ENCODE results near the gene PANX2.

PANX2 gene

DNA sequence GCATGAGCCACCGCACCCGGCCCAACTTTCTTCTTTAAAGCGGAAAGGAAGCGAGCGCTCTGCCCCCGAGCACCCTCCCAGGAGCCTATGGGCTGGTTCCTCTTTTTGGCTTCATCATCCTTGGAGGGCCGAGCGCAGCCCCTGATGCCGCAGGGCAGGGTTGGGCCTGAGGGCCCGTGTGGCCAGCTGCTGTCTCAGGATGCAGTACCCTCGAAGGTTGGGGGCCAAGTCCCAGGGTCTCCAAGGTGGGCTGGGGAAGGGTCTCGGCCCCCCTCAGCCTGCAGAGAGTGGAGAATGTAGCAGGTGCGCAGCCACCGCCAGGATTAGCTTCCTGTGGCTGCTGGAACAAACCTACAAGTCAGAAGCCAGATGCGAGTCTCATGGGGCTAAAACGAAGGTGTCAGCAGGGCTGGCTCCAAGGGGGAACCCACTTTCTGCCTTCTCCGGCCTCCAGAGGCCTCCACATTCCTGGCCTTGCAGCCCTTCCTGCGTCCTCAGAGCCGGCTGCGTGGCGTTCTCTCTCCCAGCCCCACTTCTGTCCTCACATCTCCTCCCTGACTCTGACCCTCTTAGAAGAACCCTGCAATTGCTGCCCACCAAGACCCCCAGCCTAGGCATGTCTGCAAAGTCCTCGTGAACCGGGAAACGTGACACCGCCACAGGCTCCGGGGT is 2.9 kb downstream of the PANX2 start:
- H3K4me3 ChIP-seq (ENCODE audit: low read depth, low read length) = no peak overlapping the region
- TF ChIP-seq, protein P1, sequence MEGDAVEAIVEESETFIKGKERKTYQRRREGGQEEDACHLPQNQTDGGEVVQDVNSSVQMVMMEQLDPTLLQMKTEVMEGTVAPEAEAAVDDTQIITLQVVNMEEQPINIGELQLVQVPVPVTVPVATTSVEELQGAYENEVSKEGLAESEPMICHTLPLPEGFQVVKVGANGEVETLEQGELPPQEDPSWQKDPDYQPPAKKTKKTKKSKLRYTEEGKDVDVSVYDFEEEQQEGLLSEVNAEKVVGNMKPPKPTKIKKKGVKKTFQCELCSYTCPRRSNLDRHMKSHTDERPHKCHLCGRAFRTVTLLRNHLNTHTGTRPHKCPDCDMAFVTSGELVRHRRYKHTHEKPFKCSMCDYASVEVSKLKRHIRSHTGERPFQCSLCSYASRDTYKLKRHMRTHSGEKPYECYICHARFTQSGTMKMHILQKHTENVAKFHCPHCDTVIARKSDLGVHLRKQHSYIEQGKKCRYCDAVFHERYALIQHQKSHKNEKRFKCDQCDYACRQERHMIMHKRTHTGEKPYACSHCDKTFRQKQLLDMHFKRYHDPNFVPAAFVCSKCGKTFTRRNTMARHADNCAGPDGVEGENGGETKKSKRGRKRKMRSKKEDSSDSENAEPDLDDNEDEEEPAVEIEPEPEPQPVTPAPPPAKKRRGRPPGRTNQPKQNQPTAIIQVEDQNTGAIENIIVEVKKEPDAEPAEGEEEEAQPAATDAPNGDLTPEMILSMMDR (IDR thresholded peaks at IDR 0.05; ENCODE audit: low read depth, low read length, missing control alignments) = no peak
- no peak for DNase-seq (ENCODE audit: low read depth)

DNA sequence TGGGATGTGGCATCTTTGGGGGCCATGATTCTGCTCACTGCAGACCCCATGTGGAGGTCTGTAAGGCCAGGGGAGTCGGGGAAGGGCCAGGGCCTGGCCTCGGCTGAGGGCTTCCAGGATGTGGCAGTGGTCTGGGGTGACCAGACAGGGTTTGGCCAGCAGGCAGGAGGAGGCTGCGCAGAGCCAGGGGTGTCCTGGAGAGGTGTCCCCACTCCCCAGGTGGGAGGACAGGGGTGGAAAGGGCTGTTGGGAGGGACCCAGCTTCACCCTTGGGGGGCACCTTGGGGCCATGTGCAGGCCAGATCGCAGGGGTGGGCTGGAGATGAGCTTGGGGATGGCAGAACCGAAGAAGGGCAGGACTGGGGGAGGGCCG is 3.4 kb downstream of the PANX2 start:
- H3K4me3 ChIP-seq (ENCODE audit: low read depth, low read length) = no peak overlapping the region
- no peak for DNase-seq (ENCODE audit: low read depth)
- TF ChIP-seq, protein P1 (IDR thresholded peaks at IDR 0.05; ENCODE audit: low read depth, low read length, missing control alignments) = no peak

DNA sequence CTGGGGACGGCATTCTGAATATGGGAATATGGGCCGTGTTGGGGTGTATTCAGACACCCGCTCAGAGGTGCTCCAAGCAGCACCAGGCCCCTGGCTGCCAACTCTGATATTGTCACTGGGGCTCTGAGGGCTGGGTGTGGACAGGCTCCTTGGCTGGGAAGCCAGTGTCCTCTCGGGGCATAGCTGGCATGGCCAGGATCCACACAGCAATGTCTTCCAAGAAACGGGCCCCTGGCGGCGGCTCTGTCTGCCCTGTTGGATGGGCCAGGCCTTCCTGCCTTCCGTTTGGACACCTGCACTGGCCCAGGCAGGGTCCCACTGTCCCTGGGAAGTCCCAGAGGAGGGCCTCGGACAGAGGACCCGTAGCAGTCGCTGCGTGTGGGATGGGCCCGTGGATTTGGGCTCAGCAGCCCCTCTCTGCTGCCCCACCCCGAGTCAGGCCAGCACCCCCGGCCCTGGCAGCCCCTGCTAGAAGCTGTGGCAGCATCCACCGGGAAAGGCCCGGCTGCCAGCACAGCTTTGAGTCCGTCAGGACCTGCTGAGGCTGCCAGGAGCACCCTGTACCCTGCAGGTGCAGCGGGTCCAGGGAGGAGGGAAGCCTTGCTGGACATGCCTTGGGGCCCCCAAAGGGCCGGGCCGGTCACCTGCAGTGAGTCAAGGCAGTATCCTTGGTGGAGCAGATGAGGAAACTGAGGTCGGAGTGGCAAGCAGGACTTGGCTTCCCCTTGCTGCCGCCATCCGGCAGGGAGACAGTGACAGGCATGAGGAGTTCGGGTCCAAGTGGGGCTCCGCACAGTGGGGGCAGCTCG is 4.1 kb downstream of the PANX2 start:
- TF ChIP-seq, protein P1 (IDR thresholded peaks at IDR 0.05; ENCODE audit: low read depth, low read length, missing control alignments) = no peak
- no peak overlapping the region for H3K4me3 ChIP-seq (ENCODE audit: low read depth, low read length)
- no peak for DNase-seq (ENCODE audit: low read depth)

DNA sequence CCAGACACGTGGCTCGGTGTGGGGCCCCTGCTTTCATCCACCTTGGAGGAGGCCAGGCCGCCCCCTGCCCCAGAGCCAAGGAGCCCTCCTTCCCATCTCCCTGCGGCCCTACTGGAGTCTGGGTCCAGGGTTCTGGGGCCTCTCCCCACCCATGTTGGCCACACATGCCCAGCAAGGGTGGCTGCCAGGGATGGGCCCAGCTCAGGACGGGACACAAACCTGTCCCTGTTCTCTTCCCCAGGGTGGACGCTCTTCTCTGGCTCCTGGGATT is 4.6 kb downstream of the PANX2 start:
- TF ChIP-seq, protein P1 (IDR thresholded peaks at IDR 0.05; ENCODE audit: low read depth, low read length, missing control alignments) = no peak
- no peak for DNase-seq (ENCODE audit: low read depth)
- H3K4me3 ChIP-seq (ENCODE audit: low read depth, low read length) = no peak overlapping the region

DNA sequence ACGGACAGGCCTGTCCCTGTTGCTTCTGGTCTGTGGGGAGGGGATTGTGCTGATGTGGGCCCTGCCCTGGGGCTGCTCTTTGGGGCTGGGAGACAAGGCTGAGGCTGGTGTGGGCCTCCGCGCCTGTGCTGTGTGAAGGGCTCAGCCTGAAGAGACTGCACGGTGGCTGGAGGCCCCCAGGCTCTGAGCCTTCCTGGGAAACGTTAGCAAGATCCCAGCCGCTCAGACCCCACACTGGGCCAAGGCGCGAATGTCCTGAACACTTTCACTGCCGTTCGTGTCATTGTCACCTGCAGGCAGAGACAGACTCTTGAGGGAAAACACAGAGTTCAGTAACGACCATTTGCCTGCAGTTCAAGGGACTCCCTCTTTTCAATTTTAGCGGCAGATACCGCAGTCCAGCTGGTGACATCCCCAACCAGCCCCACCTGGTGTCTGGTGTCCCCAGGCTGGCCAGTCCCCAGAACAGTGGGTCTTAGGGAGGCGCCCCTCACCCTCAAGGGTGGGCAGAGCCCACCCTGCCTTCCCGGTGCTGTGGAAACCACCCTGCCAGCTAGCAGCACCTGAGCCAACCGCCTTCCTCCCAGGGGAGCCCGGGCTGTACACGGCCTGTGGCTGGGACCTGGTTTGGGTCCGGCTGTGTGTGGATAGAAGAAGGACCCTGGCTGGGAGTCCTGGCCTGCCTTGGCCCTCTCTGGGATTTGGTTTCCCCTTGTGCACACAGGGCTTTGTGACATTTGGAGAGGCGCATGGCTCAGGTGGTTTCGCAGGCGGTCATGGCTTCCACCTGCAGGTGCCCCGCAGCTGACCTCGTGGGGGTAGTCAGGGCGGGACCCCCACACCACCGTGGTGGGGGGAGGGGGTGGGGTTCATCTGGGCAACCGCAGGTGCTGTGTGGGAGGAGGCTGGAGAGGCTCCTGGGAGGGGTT is 5.7 kb downstream of the PANX2 start:
- TF ChIP-seq, protein P1 (IDR thresholded peaks at IDR 0.05; ENCODE audit: low read depth, low read length, missing control alignments) = no peak
- DNase-seq (ENCODE audit: low read depth) = no peak
- H3K4me3 ChIP-seq (ENCODE audit: low read depth, low read length) = no peak overlapping the region

DNA sequence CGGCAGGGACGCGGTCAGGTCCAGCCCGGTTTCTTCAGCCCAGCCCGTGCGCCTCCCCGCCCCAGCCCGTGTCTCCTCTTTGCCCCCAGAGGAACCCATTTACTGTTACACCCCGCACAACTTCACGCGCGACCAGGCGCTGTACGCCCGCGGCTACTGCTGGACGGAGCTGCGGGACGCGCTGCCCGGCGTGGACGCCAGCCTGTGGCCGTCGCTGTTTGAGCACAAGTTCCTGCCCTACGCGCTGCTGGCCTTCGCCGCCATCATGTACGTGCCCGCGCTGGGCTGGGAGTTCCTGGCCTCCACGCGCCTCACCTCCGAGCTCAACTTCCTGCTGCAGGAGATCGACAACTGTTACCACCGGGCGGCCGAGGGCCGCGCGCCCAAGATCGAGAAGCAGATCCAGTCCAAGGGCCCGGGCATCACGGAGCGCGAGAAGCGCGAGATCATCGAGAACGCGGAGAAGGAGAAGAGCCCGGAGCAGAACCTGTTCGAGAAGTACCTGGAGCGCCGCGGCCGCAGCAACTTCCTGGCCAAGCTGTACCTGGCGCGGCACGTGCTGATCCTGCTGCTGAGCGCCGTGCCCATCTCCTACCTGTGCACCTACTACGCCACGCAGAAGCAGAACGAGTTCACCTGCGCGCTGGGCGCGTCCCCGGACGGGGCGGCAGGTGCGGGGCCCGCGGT is 6.5 kb downstream of the PANX2 start:
- DNase-seq (ENCODE audit: low read depth) = no peak
- no peak overlapping the region for H3K4me3 ChIP-seq (ENCODE audit: low read depth, low read length)
- TF ChIP-seq, protein P1 (IDR thresholded peaks at IDR 0.05; ENCODE audit: low read depth, low read length, missing control alignments) = no peak

Data from GM12864 (cell line).